GM23338 (cell line): ENCODE data around the gene DHRS3. TPM values are rescaled to one million over a fixed set of nuclear protein-coding genes. Genes with fewer than 3 reads are reported as not detected.

Experiments
- ATAC-seq: fragments of 200-7000 bp; cut with Tn5 transposase; 3 replicates; pipeline ENCODE4 v1.9.1; 2020
- DNase-seq: peaks from one replicate; pipeline ENCODE4 v3.0.0-alpha.2; 2015; ENCODE audit warnings: low spot score
- H2AFZ ChIP-seq: fragments of 200-600 bp; sonication (generic); 2 replicates; pipeline ENCODE4 v1.8.0; 2016; ENCODE audit warnings: antibody characterized with exemption, mild to moderate bottlenecking, moderate library complexity
- H3F3A ChIP-seq: fragments of 200-600 bp; sonication (generic); replicated peaks from 2 replicates; pipeline ENCODE4 v1.8.0; 2017; ENCODE audit warnings: antibody characterized with exemption, mixed run types, low read depth
- H3K27ac ChIP-seq: fragments of 200-600 bp; sonication (generic); 2 replicates; pipeline ENCODE4 v1.6.1; 2016; ENCODE audit warnings: low read depth
- H3K27me3 ChIP-seq: fragments of 200-600 bp; sonication (generic); 2 replicates; pipeline ENCODE4 v1.8.0; 2016; ENCODE audit warnings: mild to moderate bottlenecking, mixed run types, moderate library complexity; ENCODE audit not compliant: insufficient read depth
- H3K36me3 ChIP-seq: fragments of 200-600 bp; sonication (generic); 2 replicates; pipeline ENCODE4 v1.8.0; 2016; ENCODE audit warnings: mild to moderate bottlenecking; ENCODE audit not compliant: insufficient read depth
- H3K4me1 ChIP-seq: fragments of 200-600 bp; sonication (generic); 2 replicates; pipeline ENCODE4 v1.8.0; 2016; ENCODE audit warnings: mild to moderate bottlenecking, moderate library complexity; ENCODE audit not compliant: insufficient read depth
- H3K4me2 ChIP-seq: fragments of 200-600 bp; sonication (generic); 2 replicates; pipeline ENCODE4 v1.7.1; 2017; ENCODE audit warnings: mixed run types
- H3K4me3 ChIP-seq: fragments of 200-600 bp; sonication (generic); 2 replicates; pipeline ENCODE4 v1.6.1; 2016; ENCODE audit warnings: mixed run types
- H3K79me2 ChIP-seq: fragments of 200-600 bp; sonication (generic); replicated peaks from 2 replicates; pipeline ENCODE4 v1.8.0; 2017; ENCODE audit warnings: mild to moderate bottlenecking; ENCODE audit not compliant: insufficient read depth
- H3K9me2 ChIP-seq: fragments of 200-600 bp; sonication (generic); 2 replicates; pipeline ENCODE4 v1.8.0; 2017; ENCODE audit not compliant: insufficient read depth
- H4K20me1 ChIP-seq: fragments of 200-600 bp; sonication (generic); replicated peaks from 2 replicates; pipeline ENCODE4 v1.8.0; 2017; ENCODE audit warnings: mild to moderate bottlenecking; ENCODE audit not compliant: insufficient read depth
- H3K27ac Mint-ChIP-seq: 2 replicates; pipeline ENCODE4 v1.8.0; 2020; ENCODE audit warnings: inconsistent platforms, mild to moderate bottlenecking, moderate library complexity, mixed read lengths
- H3K27me3 Mint-ChIP-seq: 3 replicates; pipeline ENCODE4 v1.8.0; 2022; ENCODE audit warnings: low read depth, mild to moderate bottlenecking, moderate library complexity, mixed read lengths, inconsistent platforms; ENCODE audit not compliant: insufficient read depth, poor library complexity
- H3K36me3 Mint-ChIP-seq: 3 replicates; pipeline ENCODE4 v1.8.0; 2021; ENCODE audit warnings: low read depth, mild to moderate bottlenecking, inconsistent platforms, moderate library complexity, mixed read lengths
- H3K4me1 Mint-ChIP-seq: 3 replicates; pipeline ENCODE4 v1.8.0; 2020; ENCODE audit warnings: mild to moderate bottlenecking, inconsistent platforms, mixed read lengths
- H3K4me3 Mint-ChIP-seq: 3 replicates; pipeline ENCODE4 v1.8.0; 2021; ENCODE audit warnings: moderate library complexity, mild to moderate bottlenecking, inconsistent platforms, mixed read lengths
- H3K9me3 Mint-ChIP-seq: 3 replicates; pipeline ENCODE4 v1.8.0; 2020; ENCODE audit warnings: moderate library complexity, mild to moderate bottlenecking, inconsistent platforms, mixed read lengths
- EZH2 ChIP-seq: fragments of 200-600 bp; sonication (generic); IDR thresholded peaks from one replicate; pipeline ENCODE4 v1.8.0; 2017; ENCODE audit warnings: antibody characterized with exemption, mild to moderate bottlenecking, low read depth; ENCODE audit not compliant: unreplicated experiment
- EZH2phosphoT487 ChIP-seq: fragments of 200-600 bp; sonication (generic); IDR thresholded peaks from one replicate; pipeline ENCODE4 v1.8.1; 2018; ENCODE audit warnings: antibody characterized with exemption; ENCODE audit not compliant: unreplicated experiment
- JUNB ChIP-seq: IDR thresholded peaks from one replicate; pipeline ENCODE4 v1.6.1; 2016; ENCODE audit warnings: antibody characterized with exemption; ENCODE audit not compliant: unreplicated experiment
- NANOG ChIP-seq: IDR thresholded peaks from 2 replicates; pipeline ENCODE4 v1.6.1; 2016; ENCODE audit warnings: antibody characterized with exemption, borderline replicate concordance
- POLR2AphosphoS5 ChIP-seq: IDR thresholded peaks from 2 replicates; pipeline ENCODE4 v1.6.1; 2016; ENCODE audit warnings: antibody characterized with exemption, low read depth
- STAT1 ChIP-seq: IDR thresholded peaks from one replicate; pipeline ENCODE4 v1.6.1; 2016; ENCODE audit warnings: antibody characterized with exemption; ENCODE audit not compliant: unreplicated experiment
- ZNF331 ChIP-seq: fragments of 250-450 bp; sonication (Bioruptor Pico); IDR thresholded peaks from 2 replicates; pipeline ENCODE4 v1.5.0; 2020; ENCODE audit warnings: low read depth, mild to moderate bottlenecking, moderate library complexity
- polyA plus RNA-seq: library from polyadenylated mRNA; unstranded; fragments of >200 nt; fragmentation: Nextera tagmentation; extraction: Ambion mirVana; gene quantifications from 2 replicates; pipeline ENCODE4 v1.2.1, GENCODE V29; 2016
- total RNA-seq: library from RNA; depleted of rRNA; stranded (reverse); fragments of >200 nt; shearing (Covaris generic); gene quantifications from 2 replicates; pipeline ENCODE4 v1.2.3, GENCODE V29; 2014
- TF ChIP-seq, protein P1 (sequence below), 2 experiments: fragments of 200-600 bp in 1 of 2; sonication (generic) in 1 of 2; conservative IDR thresholded peaks; 2 replicates each; pipeline versions ENCODE4 v1.5.1 to v1.6.1; 2016 to 2017; ENCODE audit warnings: antibody characterized with exemption in 2 of 2, low read depth in 2 of 2, mild to moderate bottlenecking in 2 of 2, moderate library complexity in 1 of 2
- TF ChIP-seq, protein P2 (sequence below): fragments of 250-450 bp; sonication (Bioruptor Pico); IDR thresholded peaks from 2 replicates; pipeline ENCODE4 v1.5.0; 2020; ENCODE audit warnings: mild to moderate bottlenecking, moderate library complexity
- TF ChIP-seq, protein P3 (sequence below): IDR thresholded peaks from 2 replicates; pipeline ENCODE4 v1.6.1; 2016; ENCODE audit warnings: antibody characterized with exemption
- TF ChIP-seq, protein P4 (sequence below): IDR thresholded peaks from one replicate; pipeline ENCODE4 v1.6.1; 2018; ENCODE audit warnings: antibody characterized with exemption; ENCODE audit not compliant: unreplicated experiment

The DHRS3 gene
- total and polyA plus RNA-seq, 2 experiments from 2014 or later: 21.0 to 26.0 TPM

DNA sequence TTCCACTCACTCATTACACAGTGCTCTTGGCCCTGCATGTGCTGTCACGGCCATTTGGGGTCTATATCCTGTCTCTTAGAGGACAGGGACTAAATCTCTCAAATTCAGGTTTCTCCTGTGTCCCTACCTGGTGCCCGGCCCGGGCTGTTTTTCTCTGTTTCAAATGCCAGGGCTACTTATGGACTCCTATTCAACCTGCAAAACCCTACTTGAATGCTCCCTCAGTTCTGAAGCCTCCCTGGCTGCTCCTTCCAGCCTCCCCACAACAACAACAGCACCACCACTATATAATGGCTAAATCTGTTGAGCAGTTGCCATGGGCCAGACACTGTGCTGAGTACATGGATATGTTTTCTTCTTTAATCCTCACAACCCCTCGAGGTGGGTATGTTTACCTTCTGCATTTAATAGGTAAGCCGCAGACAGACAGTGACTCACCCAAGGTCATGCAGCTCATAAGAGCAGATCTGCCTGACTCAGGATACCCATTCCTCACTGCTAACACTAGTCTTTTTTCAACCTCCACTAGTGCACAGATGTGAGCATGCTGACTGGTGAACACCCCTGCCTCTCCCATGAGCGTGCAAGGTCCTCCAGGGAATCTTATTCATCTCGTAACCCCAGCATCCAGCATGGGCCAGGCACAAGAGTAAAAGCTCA is 29.9 kb downstream of the DHRS3 start:
- Mint-ChIP-seq H3K36me3 (no peaks in the 10 kb centered on the region; the same call in 2 of the 3 replicates), H3K4me3 (no peak overlapping the region), H3K27me3 (peaks cover 7% of the 10 kb centered on the region), H3K9me3 (no peaks in the 10 kb centered on the region), H3K4me1 (peaks cover 10% of the 10 kb centered on the region), H3K27ac (no peak overlapping the region)
- H4K20me1 ChIP-seq: no peaks in the 10 kb centered on the region; the same call in 1 of the 2 replicates
- H3F3A ChIP-seq: no peaks in the 10 kb centered on the region
- H3K27ac ChIP-seq: no peak overlapping the region
- ATAC-seq (no peak), DNase-seq (no peak)
- no peaks in the 10 kb centered on the region for H3K79me2 ChIP-seq
- no peaks in the 10 kb centered on the region for H3K9me2 ChIP-seq
- no peaks in the 10 kb centered on the region for H3K36me3 ChIP-seq
- H3K27me3 ChIP-seq: no peaks in the 10 kb centered on the region
- peaks cover 8% of the 10 kb centered on the region for H3K4me1 ChIP-seq
- no peak overlapping the region for H2AFZ ChIP-seq
- no peak overlapping the region for H3K4me3 ChIP-seq
- no peak overlapping the region for H3K4me2 ChIP-seq
- TF ChIP-seq, protein P1, sequence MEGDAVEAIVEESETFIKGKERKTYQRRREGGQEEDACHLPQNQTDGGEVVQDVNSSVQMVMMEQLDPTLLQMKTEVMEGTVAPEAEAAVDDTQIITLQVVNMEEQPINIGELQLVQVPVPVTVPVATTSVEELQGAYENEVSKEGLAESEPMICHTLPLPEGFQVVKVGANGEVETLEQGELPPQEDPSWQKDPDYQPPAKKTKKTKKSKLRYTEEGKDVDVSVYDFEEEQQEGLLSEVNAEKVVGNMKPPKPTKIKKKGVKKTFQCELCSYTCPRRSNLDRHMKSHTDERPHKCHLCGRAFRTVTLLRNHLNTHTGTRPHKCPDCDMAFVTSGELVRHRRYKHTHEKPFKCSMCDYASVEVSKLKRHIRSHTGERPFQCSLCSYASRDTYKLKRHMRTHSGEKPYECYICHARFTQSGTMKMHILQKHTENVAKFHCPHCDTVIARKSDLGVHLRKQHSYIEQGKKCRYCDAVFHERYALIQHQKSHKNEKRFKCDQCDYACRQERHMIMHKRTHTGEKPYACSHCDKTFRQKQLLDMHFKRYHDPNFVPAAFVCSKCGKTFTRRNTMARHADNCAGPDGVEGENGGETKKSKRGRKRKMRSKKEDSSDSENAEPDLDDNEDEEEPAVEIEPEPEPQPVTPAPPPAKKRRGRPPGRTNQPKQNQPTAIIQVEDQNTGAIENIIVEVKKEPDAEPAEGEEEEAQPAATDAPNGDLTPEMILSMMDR (conservative IDR thresholded peaks at IDR 0.05; ENCODE audit: low read depth in 2 of 2): no peak
- TF ChIP-seq, protein P2, sequence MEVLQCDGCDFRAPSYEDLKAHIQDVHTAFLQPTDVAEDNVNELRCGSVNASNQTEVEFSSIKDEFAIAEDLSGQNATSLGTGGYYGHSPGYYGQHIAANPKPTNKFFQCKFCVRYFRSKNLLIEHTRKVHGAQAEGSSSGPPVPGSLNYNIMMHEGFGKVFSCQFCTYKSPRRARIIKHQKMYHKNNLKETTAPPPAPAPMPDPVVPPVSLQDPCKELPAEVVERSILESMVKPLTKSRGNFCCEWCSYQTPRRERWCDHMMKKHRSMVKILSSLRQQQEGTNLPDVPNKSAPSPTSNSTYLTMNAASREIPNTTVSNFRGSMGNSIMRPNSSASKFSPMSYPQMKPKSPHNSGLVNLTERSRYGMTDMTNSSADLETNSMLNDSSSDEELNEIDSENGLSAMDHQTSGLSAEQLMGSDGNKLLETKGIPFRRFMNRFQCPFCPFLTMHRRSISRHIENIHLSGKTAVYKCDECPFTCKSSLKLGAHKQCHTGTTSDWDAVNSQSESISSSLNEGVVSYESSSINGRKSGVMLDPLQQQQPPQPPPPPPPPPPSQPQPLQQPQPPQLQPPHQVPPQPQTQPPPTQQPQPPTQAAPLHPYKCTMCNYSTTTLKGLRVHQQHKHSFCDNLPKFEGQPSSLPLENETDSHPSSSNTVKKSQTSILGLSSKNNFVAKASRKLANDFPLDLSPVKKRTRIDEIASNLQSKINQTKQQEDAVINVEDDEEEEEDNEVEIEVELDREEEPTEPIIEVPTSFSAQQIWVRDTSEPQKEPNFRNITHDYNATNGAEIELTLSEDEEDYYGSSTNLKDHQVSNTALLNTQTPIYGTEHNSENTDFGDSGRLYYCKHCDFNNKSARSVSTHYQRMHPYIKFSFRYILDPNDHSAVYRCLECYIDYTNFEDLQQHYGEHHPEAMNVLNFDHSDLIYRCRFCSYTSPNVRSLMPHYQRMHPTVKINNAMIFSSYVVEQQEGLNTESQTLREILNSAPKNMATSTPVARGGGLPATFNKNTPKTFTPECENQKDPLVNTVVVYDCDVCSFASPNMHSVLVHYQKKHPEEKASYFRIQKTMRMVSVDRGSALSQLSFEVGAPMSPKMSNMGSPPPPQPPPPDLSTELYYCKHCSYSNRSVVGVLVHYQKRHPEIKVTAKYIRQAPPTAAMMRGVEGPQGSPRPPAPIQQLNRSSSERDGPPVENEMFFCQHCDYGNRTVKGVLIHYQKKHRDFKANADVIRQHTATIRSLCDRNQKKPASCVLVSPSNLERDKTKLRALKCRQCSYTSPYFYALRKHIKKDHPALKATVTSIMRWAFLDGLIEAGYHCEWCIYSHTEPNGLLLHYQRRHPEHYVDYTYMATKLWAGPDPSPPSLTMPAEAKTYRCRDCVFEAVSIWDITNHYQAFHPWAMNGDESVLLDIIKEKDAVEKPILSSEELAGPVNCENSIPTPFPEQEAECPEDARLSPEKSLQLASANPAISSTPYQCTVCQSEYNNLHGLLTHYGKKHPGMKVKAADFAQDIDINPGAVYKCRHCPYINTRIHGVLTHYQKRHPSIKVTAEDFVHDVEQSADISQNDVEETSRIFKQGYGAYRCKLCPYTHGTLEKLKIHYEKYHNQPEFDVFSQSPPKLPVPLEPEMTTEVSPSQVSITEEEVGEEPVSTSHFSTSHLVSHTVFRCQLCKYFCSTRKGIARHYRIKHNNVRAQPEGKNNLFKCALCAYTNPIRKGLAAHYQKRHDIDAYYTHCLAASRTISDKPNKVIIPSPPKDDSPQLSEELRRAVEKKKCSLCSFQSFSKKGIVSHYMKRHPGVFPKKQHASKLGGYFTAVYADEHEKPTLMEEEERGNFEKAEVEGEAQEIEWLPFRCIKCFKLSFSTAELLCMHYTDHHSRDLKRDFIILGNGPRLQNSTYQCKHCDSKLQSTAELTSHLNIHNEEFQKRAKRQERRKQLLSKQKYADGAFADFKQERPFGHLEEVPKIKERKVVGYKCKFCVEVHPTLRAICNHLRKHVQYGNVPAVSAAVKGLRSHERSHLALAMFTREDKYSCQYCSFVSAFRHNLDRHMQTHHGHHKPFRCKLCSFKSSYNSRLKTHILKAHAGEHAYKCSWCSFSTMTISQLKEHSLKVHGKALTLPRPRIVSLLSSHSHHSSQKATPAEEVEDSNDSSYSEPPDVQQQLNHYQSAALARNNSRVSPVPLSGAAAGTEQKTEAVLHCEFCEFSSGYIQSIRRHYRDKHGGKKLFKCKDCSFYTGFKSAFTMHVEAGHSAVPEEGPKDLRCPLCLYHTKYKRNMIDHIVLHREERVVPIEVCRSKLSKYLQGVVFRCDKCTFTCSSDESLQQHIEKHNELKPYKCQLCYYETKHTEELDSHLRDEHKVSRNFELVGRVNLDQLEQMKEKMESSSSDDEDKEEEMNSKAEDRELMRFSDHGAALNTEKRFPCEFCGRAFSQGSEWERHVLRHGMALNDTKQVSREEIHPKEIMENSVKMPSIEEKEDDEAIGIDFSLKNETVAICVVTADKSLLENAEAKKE: no peak
- TF ChIP-seq POLR2AphosphoS5 (no peak), NANOG (no peak), EZH2 (no peak), JUNB (no peak), STAT1 (no peak), ZNF331 (no peak), EZH2phosphoT487 (no peak)
- TF ChIP-seq, protein P3, sequence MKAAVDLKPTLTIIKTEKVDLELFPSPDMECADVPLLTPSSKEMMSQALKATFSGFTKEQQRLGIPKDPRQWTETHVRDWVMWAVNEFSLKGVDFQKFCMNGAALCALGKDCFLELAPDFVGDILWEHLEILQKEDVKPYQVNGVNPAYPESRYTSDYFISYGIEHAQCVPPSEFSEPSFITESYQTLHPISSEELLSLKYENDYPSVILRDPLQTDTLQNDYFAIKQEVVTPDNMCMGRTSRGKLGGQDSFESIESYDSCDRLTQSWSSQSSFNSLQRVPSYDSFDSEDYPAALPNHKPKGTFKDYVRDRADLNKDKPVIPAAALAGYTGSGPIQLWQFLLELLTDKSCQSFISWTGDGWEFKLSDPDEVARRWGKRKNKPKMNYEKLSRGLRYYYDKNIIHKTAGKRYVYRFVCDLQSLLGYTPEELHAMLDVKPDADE: no peak
- TF ChIP-seq, protein P4, sequence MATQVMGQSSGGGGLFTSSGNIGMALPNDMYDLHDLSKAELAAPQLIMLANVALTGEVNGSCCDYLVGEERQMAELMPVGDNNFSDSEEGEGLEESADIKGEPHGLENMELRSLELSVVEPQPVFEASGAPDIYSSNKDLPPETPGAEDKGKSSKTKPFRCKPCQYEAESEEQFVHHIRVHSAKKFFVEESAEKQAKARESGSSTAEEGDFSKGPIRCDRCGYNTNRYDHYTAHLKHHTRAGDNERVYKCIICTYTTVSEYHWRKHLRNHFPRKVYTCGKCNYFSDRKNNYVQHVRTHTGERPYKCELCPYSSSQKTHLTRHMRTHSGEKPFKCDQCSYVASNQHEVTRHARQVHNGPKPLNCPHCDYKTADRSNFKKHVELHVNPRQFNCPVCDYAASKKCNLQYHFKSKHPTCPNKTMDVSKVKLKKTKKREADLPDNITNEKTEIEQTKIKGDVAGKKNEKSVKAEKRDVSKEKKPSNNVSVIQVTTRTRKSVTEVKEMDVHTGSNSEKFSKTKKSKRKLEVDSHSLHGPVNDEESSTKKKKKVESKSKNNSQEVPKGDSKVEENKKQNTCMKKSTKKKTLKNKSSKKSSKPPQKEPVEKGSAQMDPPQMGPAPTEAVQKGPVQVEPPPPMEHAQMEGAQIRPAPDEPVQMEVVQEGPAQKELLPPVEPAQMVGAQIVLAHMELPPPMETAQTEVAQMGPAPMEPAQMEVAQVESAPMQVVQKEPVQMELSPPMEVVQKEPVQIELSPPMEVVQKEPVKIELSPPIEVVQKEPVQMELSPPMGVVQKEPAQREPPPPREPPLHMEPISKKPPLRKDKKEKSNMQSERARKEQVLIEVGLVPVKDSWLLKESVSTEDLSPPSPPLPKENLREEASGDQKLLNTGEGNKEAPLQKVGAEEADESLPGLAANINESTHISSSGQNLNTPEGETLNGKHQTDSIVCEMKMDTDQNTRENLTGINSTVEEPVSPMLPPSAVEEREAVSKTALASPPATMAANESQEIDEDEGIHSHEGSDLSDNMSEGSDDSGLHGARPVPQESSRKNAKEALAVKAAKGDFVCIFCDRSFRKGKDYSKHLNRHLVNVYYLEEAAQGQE: no peak
